Right lobe of liver (tissue), 6 donors: Measurements from ENCODE around the gene COMMD6. TPM values are rescaled to one million over a fixed set of nuclear protein-coding genes. Genes with fewer than 3 reads are reported as not detected.

Experiments used
- ATAC-seq, 4 donors: fragments of 200-7000 bp; cut with Tn5 transposase; one replicate each; pipeline ENCODE4 v1.9.1; 2020; ENCODE audit warnings: mild to moderate bottlenecking in 4 of 4, moderate library complexity in 4 of 4
- DNase-seq, 3 donors: peaks; one replicate each; pipeline ENCODE4 v3.0.0-alpha.2; 2020
- H3K27ac ChIP-seq, 3 donors: fragments of 200-600 bp; one replicate each; pipeline ENCODE4 v1.8.0; 2022
- H3K27me3 ChIP-seq, 2 donors: fragments of 200-600 bp; one replicate each; pipeline ENCODE4 v1.8.0; 2022
- H3K36me3 ChIP-seq, 4 donors: fragments of 200-600 bp; sonication (generic) in 1 of 4; one replicate each; pipeline versions ENCODE4 v1.5.1 to v1.8.0; 2017 to 2022; ENCODE audit warnings: control low read depth in 1 of 4
- H3K4me1 ChIP-seq, 4 donors: fragments of 200-600 bp; sonication (generic) in 1 of 4; one replicate each; pipeline versions ENCODE4 v1.5.1 to v1.8.0; 2017 to 2022; ENCODE audit warnings: control low read depth in 1 of 4
- H3K4me3 ChIP-seq, 3 donors: fragments of 200-600 bp; one replicate each; pipeline ENCODE4 v1.8.0; 2022
- H3K9me3 ChIP-seq, 4 donors: fragments of 200-600 bp; sonication (generic) in 1 of 4; one replicate each; pipeline versions ENCODE4 v1.5.1 to v1.8.0; 2017 to 2022; ENCODE audit warnings: control low read depth in 1 of 4
- CTCF ChIP-seq, 4 donors: fragments of 200-600 bp in 3 of 4; fragments of 450-650 bp in 1 of 4; IDR thresholded peaks; one replicate each; pipeline versions ENCODE4 v1.5.1 to v1.8.0; 2016 to 2022; ENCODE audit warnings: antibody characterized with exemption in 4 of 4, mild to moderate bottlenecking in 2 of 4
- POLR2A ChIP-seq: fragments of 450-650 bp; IDR thresholded peaks from one replicate; pipeline ENCODE4 v1.6.1; 2017; ENCODE audit warnings: antibody characterized with exemption, mild to moderate bottlenecking
- WGBS: methylation state at CpG from one replicate; pipeline ENCODE4 v1.1.6; 2018; ENCODE audit warnings: low coverage, low lambda C conversion rate; ENCODE audit not compliant: insufficient coverage; ENCODE audit errors: missing lambda C conversion rate; 5-methylcytosine and 5-hydroxymethylcytosine counted together
- intact Hi-C, 2 donors: fragments of 100-400 bp; cut with DNase I; formaldehyde crosslinking; loops; one replicate each; pipeline versions ENCODE4 v1.11.2 to v1.14.1; 2022
- total RNA-seq, 6 experiments: library from RNA; depleted of rRNA in 2 of 6; stranded (reverse); fragments of >200 nt in 2 of 6; fragmentation: NEBNext Ultra II Directional in 3 of 6; extraction: Animal tissue kit (Norgen Biotek cat#: 25700) in 3 of 6; gene quantifications; one replicate each; pipeline versions ENCODE4 v1.1.0 to v1.2.4, GENCODE V29; 2016 to 2023
- donor health status: DM: no; HTN: yes; CAD: no.
- donor health status: DM: no; HTN: no; CAD: no.
- donor health status: DM: no; HTN: no; CAD: no.
- donor health status: DM: no; HTN: yes; CAD: no.
- donor health status: DM: no; HTN: yes; CAD: no.

Gene COMMD6
- total RNA-seq, 6 experiments from 2014 or later = 35.0 to 86.1 (median 58.2) TPM

GRCh38 chr13:75479102-75479740 lies 58.4 kb downstream of the COMMD6 start:
- H3K27me3 ChIP-seq = no peaks in the 10 kb centered on the region
- H3K27ac ChIP-seq = no peak overlapping the region
- peaks cover 0 to 9% (median 0%) of the 10 kb centered on the region in 4 donors for H3K4me1 ChIP-seq
- intact Hi-C loops = no loop called here
- ATAC-seq (no peak), DNase-seq (no peak)
- no peaks in the 10 kb centered on the region for H3K9me3 ChIP-seq
- TF ChIP-seq CTCF (IDR thresholded peaks at IDR 0.05) (no peak), POLR2A (no peak)
- no peaks in the 10 kb centered on the region for H3K36me3 ChIP-seq
- WGBS = 76% methylated on average over 5 of the region's 5 CpGs
- H3K4me3 ChIP-seq = no peak overlapping the region

- no peaks in the 10 kb centered on the region for H3K9me3 ChIP-seq
- H3K36me3 ChIP-seq = no peaks in the 10 kb centered on the region
- no peaks in the 10 kb centered on the region for H3K27me3 ChIP-seq
- TF ChIP-seq POLR2A = no peak
- no peak for TF ChIP-seq CTCF (IDR thresholded peaks at IDR 0.05)
- intact Hi-C loops = no loop called here
- H3K4me1 ChIP-seq = peaks cover 0 to 9% (median 0%) of the 10 kb centered on the region in 4 donors
- no peak overlapping the region for H3K27ac ChIP-seq
- no peak overlapping the region for H3K4me3 ChIP-seq
- ATAC-seq (no peak), DNase-seq (no peak)
- WGBS = 83% methylated on average over 2 of the region's 4 CpGs
These were observed 59.0 kb downstream of the COMMD6 start for GRCh38 chr13:75478659-75479058.

Other genes with a start within 250 kb of the COMMD6 start
- 10 to 100 TPM in 4 of 6 experiments, 1 to 10 TPM in 2; 7.7 to 18.6 (median 10.3) TPM for gene TBC1D4, start 55.7 kb downstream of the COMMD6 start, total RNA-seq
- 10 to 100 TPM; 14.8 to 33.9 (median 21.9) TPM for gene UCHL3, start 11.9 kb upstream of the COMMD6 start, total RNA-seq
- gene LMO7, start 98.5 kb upstream of the COMMD6 start, total RNA-seq = 10 to 100 TPM; 42.3 to 60.2 (median 51.1) TPM